ENCODE results near the gene PHF20.

DNA sequence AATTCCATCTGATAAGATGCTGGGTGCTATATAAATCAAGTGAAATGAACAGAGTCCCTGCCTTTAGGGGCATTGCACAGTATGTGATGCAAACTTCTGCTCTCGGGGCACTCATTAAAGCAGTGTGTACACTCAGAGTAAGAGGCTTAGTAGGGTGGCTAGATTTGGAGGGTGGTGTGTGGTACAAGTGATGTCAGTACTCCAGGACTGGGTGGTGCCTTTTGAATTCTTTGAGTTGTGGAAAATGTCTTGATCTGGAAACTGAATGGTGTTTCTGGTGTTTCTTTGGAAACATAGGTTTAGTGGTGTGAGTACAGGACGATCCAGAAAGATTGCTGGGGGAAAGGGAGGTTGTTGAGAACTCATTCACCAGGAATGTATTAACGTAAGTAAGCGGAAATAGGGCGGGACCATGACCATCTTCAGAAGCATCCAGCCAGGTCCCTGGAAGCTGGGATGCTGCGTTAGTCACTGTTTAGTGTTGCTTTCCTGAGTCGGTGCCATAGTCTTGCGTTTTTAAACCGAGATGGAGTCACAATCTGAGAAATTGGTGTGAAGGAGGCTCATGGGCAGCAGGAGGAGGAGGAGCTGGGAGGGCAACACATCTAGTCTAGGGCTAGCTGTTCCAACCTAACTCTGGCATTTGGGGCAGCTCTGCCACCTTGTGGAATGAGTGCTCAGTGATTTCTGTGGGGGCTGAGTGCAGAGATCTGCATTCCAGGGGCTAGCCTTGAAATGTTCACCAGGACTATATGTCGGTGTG, 112.1 kb downstream of the PHF20 start:
- TF ChIP-seq CTCF (IDR thresholded peaks at IDR 0.05) (peak; percentile 30 to 81 (median 74)), POLR2A (IDR thresholded peaks at IDR 0.05) (peak in 1 of 2 donors; percentile 3)
